SH-SY5Y (cell line): ENCODE data around the gene ITFG2.

Source experiments
- GATA2 ChIP-seq: IDR thresholded peaks from 2 replicates; pipeline ENCODE4 v1.6.1; 2011; ENCODE audit warnings: mild to moderate bottlenecking, low read depth, low read length
- GATA3 ChIP-seq: IDR thresholded peaks from 2 replicates; pipeline ENCODE4 v1.6.1; 2011; ENCODE audit warnings: low read depth, mild to moderate bottlenecking, low read length, moderate library complexity

DNA sequence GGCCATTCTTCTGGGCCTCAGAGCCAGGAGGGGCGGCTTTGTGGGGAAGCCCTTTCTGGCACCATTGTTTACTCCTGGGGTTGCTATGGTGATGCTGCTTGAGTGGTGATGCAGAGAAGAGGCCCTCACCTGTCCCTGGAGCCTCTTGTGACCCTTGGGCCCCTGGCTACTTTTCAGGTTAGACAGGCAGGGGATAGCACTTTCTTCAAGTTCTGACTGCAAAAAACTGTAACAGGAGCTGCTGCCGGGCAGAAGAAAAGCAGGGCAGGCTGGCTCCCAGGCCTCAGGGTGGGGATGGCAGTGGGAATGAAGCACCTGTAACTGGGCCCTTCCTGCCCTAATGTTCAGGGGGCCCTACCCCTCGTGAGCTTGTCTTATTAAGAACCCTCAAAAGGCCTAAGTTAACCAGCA, 44.6 kb downstream of the ITFG2 start, which contains the start of gene TEX52:
- no peak for TF ChIP-seq GATA2
- TF ChIP-seq GATA3 = no peak
